GM23338 (cell line): Measurements from ENCODE around the gene TLDC2. TPM values are rescaled to one million over a fixed set of nuclear protein-coding genes. Genes with fewer than 3 reads are reported as not detected.

Source experiments
- ATAC-seq: fragments of 200-7000 bp; cut with Tn5 transposase; 3 replicates; pipeline ENCODE4 v1.9.1; 2020
- DNase-seq: peaks from one replicate; pipeline ENCODE4 v3.0.0-alpha.2; 2015; ENCODE audit warnings: low spot score
- H2AFZ ChIP-seq: fragments of 200-600 bp; sonication (generic); 2 replicates; pipeline ENCODE4 v1.8.0; 2016; ENCODE audit warnings: antibody characterized with exemption, mild to moderate bottlenecking, moderate library complexity
- H3F3A ChIP-seq: fragments of 200-600 bp; sonication (generic); replicated peaks from 2 replicates; pipeline ENCODE4 v1.8.0; 2017; ENCODE audit warnings: antibody characterized with exemption, mixed run types, low read depth
- H3K27ac ChIP-seq: fragments of 200-600 bp; sonication (generic); 2 replicates; pipeline ENCODE4 v1.6.1; 2016; ENCODE audit warnings: low read depth
- H3K27me3 ChIP-seq: fragments of 200-600 bp; sonication (generic); 2 replicates; pipeline ENCODE4 v1.8.0; 2016; ENCODE audit warnings: mild to moderate bottlenecking, mixed run types, moderate library complexity; ENCODE audit not compliant: insufficient read depth
- H3K36me3 ChIP-seq: fragments of 200-600 bp; sonication (generic); 2 replicates; pipeline ENCODE4 v1.8.0; 2016; ENCODE audit warnings: mild to moderate bottlenecking; ENCODE audit not compliant: insufficient read depth
- H3K4me1 ChIP-seq: fragments of 200-600 bp; sonication (generic); 2 replicates; pipeline ENCODE4 v1.8.0; 2016; ENCODE audit warnings: mild to moderate bottlenecking, moderate library complexity; ENCODE audit not compliant: insufficient read depth
- H3K4me2 ChIP-seq: fragments of 200-600 bp; sonication (generic); 2 replicates; pipeline ENCODE4 v1.7.1; 2017; ENCODE audit warnings: mixed run types
- H3K4me3 ChIP-seq: fragments of 200-600 bp; sonication (generic); 2 replicates; pipeline ENCODE4 v1.6.1; 2016; ENCODE audit warnings: mixed run types
- H3K79me2 ChIP-seq: fragments of 200-600 bp; sonication (generic); replicated peaks from 2 replicates; pipeline ENCODE4 v1.8.0; 2017; ENCODE audit warnings: mild to moderate bottlenecking; ENCODE audit not compliant: insufficient read depth
- H3K9me2 ChIP-seq: fragments of 200-600 bp; sonication (generic); 2 replicates; pipeline ENCODE4 v1.8.0; 2017; ENCODE audit not compliant: insufficient read depth
- H4K20me1 ChIP-seq: fragments of 200-600 bp; sonication (generic); replicated peaks from 2 replicates; pipeline ENCODE4 v1.8.0; 2017; ENCODE audit warnings: mild to moderate bottlenecking; ENCODE audit not compliant: insufficient read depth
- H3K27ac Mint-ChIP-seq: 2 replicates; pipeline ENCODE4 v1.8.0; 2020; ENCODE audit warnings: inconsistent platforms, mild to moderate bottlenecking, moderate library complexity, mixed read lengths
- H3K27me3 Mint-ChIP-seq: 3 replicates; pipeline ENCODE4 v1.8.0; 2022; ENCODE audit warnings: low read depth, mild to moderate bottlenecking, moderate library complexity, mixed read lengths, inconsistent platforms; ENCODE audit not compliant: insufficient read depth, poor library complexity
- H3K36me3 Mint-ChIP-seq: 3 replicates; pipeline ENCODE4 v1.8.0; 2021; ENCODE audit warnings: low read depth, mild to moderate bottlenecking, inconsistent platforms, moderate library complexity, mixed read lengths
- H3K4me1 Mint-ChIP-seq: 3 replicates; pipeline ENCODE4 v1.8.0; 2020; ENCODE audit warnings: mild to moderate bottlenecking, inconsistent platforms, mixed read lengths
- H3K4me3 Mint-ChIP-seq: 3 replicates; pipeline ENCODE4 v1.8.0; 2021; ENCODE audit warnings: moderate library complexity, mild to moderate bottlenecking, inconsistent platforms, mixed read lengths
- H3K9me3 Mint-ChIP-seq: 3 replicates; pipeline ENCODE4 v1.8.0; 2020; ENCODE audit warnings: moderate library complexity, mild to moderate bottlenecking, inconsistent platforms, mixed read lengths
- CREB1 ChIP-seq: fragments of 250-450 bp; sonication (Bioruptor Pico); IDR thresholded peaks from 2 replicates; pipeline ENCODE4 v1.5.0; 2020; ENCODE audit warnings: low read depth, mild to moderate bottlenecking, moderate library complexity
- CTCF ChIP-seq, 2 experiments: fragments of 200-600 bp in 1 of 2; sonication (generic) in 1 of 2; conservative IDR thresholded peaks; 2 replicates each; pipeline versions ENCODE4 v1.5.1 to v1.6.1; 2016 to 2017; ENCODE audit warnings: antibody characterized with exemption in 2 of 2, low read depth in 2 of 2, mild to moderate bottlenecking in 2 of 2, moderate library complexity in 1 of 2
- ETS1 ChIP-seq: IDR thresholded peaks from 2 replicates; pipeline ENCODE4 v1.6.1; 2016; ENCODE audit warnings: antibody characterized with exemption
- EZH2 ChIP-seq: fragments of 200-600 bp; sonication (generic); IDR thresholded peaks from one replicate; pipeline ENCODE4 v1.8.0; 2017; ENCODE audit warnings: antibody characterized with exemption, mild to moderate bottlenecking, low read depth; ENCODE audit not compliant: unreplicated experiment
- EZH2phosphoT487 ChIP-seq: fragments of 200-600 bp; sonication (generic); IDR thresholded peaks from one replicate; pipeline ENCODE4 v1.8.1; 2018; ENCODE audit warnings: antibody characterized with exemption; ENCODE audit not compliant: unreplicated experiment
- JUNB ChIP-seq: IDR thresholded peaks from one replicate; pipeline ENCODE4 v1.6.1; 2016; ENCODE audit warnings: antibody characterized with exemption; ENCODE audit not compliant: unreplicated experiment
- NANOG ChIP-seq: IDR thresholded peaks from 2 replicates; pipeline ENCODE4 v1.6.1; 2016; ENCODE audit warnings: antibody characterized with exemption, borderline replicate concordance
- POLR2AphosphoS5 ChIP-seq: IDR thresholded peaks from 2 replicates; pipeline ENCODE4 v1.6.1; 2016; ENCODE audit warnings: antibody characterized with exemption, low read depth
- REST ChIP-seq: IDR thresholded peaks from one replicate; pipeline ENCODE4 v1.6.1; 2018; ENCODE audit warnings: antibody characterized with exemption; ENCODE audit not compliant: unreplicated experiment
- STAT1 ChIP-seq: IDR thresholded peaks from one replicate; pipeline ENCODE4 v1.6.1; 2016; ENCODE audit warnings: antibody characterized with exemption; ENCODE audit not compliant: unreplicated experiment
- ZNF114 ChIP-seq: fragments of 250-450 bp; sonication (Bioruptor Pico); IDR thresholded peaks from 2 replicates; pipeline ENCODE4 v1.5.0; 2020; ENCODE audit warnings: mild to moderate bottlenecking, moderate library complexity
- ZNF331 ChIP-seq: fragments of 250-450 bp; sonication (Bioruptor Pico); IDR thresholded peaks from 2 replicates; pipeline ENCODE4 v1.5.0; 2020; ENCODE audit warnings: low read depth, mild to moderate bottlenecking, moderate library complexity
- ZNF462 ChIP-seq: fragments of 250-450 bp; sonication (Bioruptor Pico); IDR thresholded peaks from 2 replicates; pipeline ENCODE4 v1.5.0; 2020; ENCODE audit warnings: mild to moderate bottlenecking, moderate library complexity
- polyA plus RNA-seq: library from polyadenylated mRNA; unstranded; fragments of >200 nt; fragmentation: Nextera tagmentation; extraction: Ambion mirVana; gene quantifications from 2 replicates; pipeline ENCODE4 v1.2.1, GENCODE V29; 2016
- total RNA-seq: library from RNA; depleted of rRNA; stranded (reverse); fragments of >200 nt; shearing (Covaris generic); gene quantifications from 2 replicates; pipeline ENCODE4 v1.2.3, GENCODE V29; 2014

Gene TLDC2
- total and polyA plus RNA-seq, 2 experiments from 2014 or later = 0.16 to 0.38 TPM

- DNase-seq (no peak), ATAC-seq (no peak)
- TF ChIP-seq JUNB (no peak), CTCF (conservative IDR thresholded peaks at IDR 0.05; ENCODE audit: low read depth in 2 of 2) (no peak), NANOG (no peak), EZH2phosphoT487 (no peak), ZNF331 (CRISPR knock-in tag) (no peak), ZNF114 (CRISPR knock-in tag) (no peak), CREB1 (CRISPR knock-in tag) (no peak), STAT1 (no peak), ZNF462 (no peak), POLR2AphosphoS5 (no peak), ETS1 (no peak), REST (no peak), EZH2 (no peak)
- peaks cover 4% of the 10 kb centered on the region; the same call in 2 of the 3 replicates for H3K36me3 Mint-ChIP-seq
- no peaks in the 10 kb centered on the region for H3F3A ChIP-seq
- peaks cover 20% of the 10 kb centered on the region for H3K27me3 Mint-ChIP-seq
- H3K4me3 Mint-ChIP-seq = no peak overlapping the region
- H3K27me3 ChIP-seq = peaks cover 22% of the 10 kb centered on the region
- H3K4me1 ChIP-seq = peaks cover 15% of the 10 kb centered on the region; the same call in 1 of the 2 replicates
- no peaks in the 10 kb centered on the region for H3K9me3 Mint-ChIP-seq
- H3K4me2 ChIP-seq = no peak overlapping the region
- H3K4me1 Mint-ChIP-seq = peaks cover 50% of the 10 kb centered on the region
- no peaks in the 10 kb centered on the region for H3K9me2 ChIP-seq
- H3K4me3 ChIP-seq = no peak overlapping the region
- H3K27ac ChIP-seq = no peak overlapping the region
- H3K36me3 ChIP-seq = no peaks in the 10 kb centered on the region
- peaks cover 10% of the 10 kb centered on the region for H4K20me1 ChIP-seq
- H3K79me2 ChIP-seq = peaks cover 27% of the 10 kb centered on the region
- no peak overlapping the region for H2AFZ ChIP-seq
- no peak overlapping the region for H3K27ac Mint-ChIP-seq
Measured at GRCh38 chr20:36859700-36860330, 16.1 kb upstream of the TLDC2 start.
